Thyroid gland (tissue), 4 donors: ENCODE measurements around the gene ZSWIM7. TPM values are rescaled to one million over a fixed set of nuclear protein-coding genes. Genes with fewer than 3 reads are reported as not detected.

Experiments
- DNase-seq, 2 donors: peaks; one replicate each; pipeline ENCODE4 v3.0.0-alpha.2; 2019
- H3K27ac ChIP-seq, 3 donors: fragments of 200-600 bp; sonication (generic); 1 replicate in 2 of 3; 2 replicates in 1 of 3; pipeline ENCODE4 v1.5.1; 2016 to 2019; ENCODE audit warnings: mild to moderate bottlenecking in 1 of 3, moderate library complexity in 1 of 3
- H3K27me3 ChIP-seq: fragments of 200-600 bp; sonication (generic); one replicate; pipeline ENCODE4 v1.5.1; 2019
- H3K36me3 ChIP-seq, 2 donors: fragments of 200-600 bp; sonication (generic); one replicate each; pipeline ENCODE4 v1.5.1; 2016 to 2019
- H3K4me1 ChIP-seq, 2 donors: fragments of 200-600 bp; sonication (generic); one replicate each; pipeline ENCODE4 v1.5.1; 2017 to 2019
- H3K4me3 ChIP-seq, 3 donors: fragments of 200-600 bp; sonication (generic); replicated peaks in 1 of 3; 1 replicate in 2 of 3; 2 replicates in 1 of 3; pipeline ENCODE4 v1.5.1; 2016; ENCODE audit warnings: mild to moderate bottlenecking in 1 of 3
- H3K9me3 ChIP-seq: fragments of 200-600 bp; sonication (generic); one replicate; pipeline ENCODE4 v1.5.1; 2017
- POLR2A ChIP-seq, 2 donors: fragments of 450-650 bp; IDR thresholded peaks; one replicate each; pipeline ENCODE4 v1.6.1; 2017; ENCODE audit warnings: antibody characterized with exemption in 2 of 2, mild to moderate bottlenecking in 2 of 2, moderate library complexity in 1 of 2
- WGBS, 2 donors: methylation state at CpG; one replicate each; pipeline ENCODE4 v1.1.5; 2017; 5-methylcytosine and 5-hydroxymethylcytosine counted together
- intact Hi-C: fragments of 100-400 bp; cut with DNase I; formaldehyde crosslinking; loops from one replicate; pipeline ENCODE4 v1.15.1; 2023
- total RNA-seq, 4 donors: library from RNA; depleted of rRNA; stranded (reverse); fragments of >200 nt; gene quantifications; one replicate each; pipeline ENCODE4 v1.2.3, GENCODE V29; 2016
- TF ChIP-seq, protein P1 (sequence below), 6 experiments: fragments of 200-600 bp in 3 of 6; fragments of 450-650 bp in 3 of 6; sonication (generic) in 3 of 6; IDR thresholded peaks; one replicate each; pipeline ENCODE4 v1.5.1; 2016 to 2019; ENCODE audit warnings: antibody characterized with exemption in 6 of 6, mild to moderate bottlenecking in 2 of 6, inconsistent platforms in 1 of 6, moderate library complexity in 1 of 6

ZSWIM7 gene
- total RNA-seq, 4 donors from 2014 or later: 10.5 to 22.3 (median 13.5) TPM

DNA sequence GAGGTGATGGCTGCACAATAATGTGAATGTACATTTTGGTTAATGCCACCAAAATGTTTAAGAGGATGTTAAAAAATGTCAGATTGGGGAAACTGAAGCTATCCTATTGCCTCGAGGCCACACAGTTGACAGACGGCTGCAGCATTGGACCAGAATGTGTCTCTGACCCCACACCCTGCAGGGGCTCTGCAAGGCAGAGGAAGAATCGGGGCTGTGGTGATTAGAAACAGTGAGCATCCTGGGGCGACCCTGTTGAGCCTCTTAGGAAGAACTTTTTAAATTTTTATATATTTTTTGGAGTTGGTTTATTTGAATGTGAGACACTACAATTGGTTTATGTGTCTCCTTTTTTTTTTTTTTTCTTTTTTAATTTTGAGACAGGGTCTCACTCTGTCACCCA, 69.6 kb downstream of the ZSWIM7 start:
- WGBS, 2 donors: 71 to 75% methylated on average over 4 of the region's 4 CpGs
- no peak for DNase-seq
- Histone ChIP-seq H3K27me3 (no peaks in the 10 kb centered on the region), H3K36me3 (no peaks in the 10 kb centered on the region), H3K4me1 (no peaks in the 10 kb centered on the region), H3K9me3 (no peaks in the 10 kb centered on the region), H3K4me3 (no peak overlapping the region), H3K27ac (no peak overlapping the region)
- intact Hi-C loops: no loop called here
- TF ChIP-seq, protein P1, sequence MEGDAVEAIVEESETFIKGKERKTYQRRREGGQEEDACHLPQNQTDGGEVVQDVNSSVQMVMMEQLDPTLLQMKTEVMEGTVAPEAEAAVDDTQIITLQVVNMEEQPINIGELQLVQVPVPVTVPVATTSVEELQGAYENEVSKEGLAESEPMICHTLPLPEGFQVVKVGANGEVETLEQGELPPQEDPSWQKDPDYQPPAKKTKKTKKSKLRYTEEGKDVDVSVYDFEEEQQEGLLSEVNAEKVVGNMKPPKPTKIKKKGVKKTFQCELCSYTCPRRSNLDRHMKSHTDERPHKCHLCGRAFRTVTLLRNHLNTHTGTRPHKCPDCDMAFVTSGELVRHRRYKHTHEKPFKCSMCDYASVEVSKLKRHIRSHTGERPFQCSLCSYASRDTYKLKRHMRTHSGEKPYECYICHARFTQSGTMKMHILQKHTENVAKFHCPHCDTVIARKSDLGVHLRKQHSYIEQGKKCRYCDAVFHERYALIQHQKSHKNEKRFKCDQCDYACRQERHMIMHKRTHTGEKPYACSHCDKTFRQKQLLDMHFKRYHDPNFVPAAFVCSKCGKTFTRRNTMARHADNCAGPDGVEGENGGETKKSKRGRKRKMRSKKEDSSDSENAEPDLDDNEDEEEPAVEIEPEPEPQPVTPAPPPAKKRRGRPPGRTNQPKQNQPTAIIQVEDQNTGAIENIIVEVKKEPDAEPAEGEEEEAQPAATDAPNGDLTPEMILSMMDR (IDR thresholded peaks at IDR 0.05): no peak
- TF ChIP-seq POLR2A (IDR thresholded peaks at IDR 0.05): no peak

DNA sequence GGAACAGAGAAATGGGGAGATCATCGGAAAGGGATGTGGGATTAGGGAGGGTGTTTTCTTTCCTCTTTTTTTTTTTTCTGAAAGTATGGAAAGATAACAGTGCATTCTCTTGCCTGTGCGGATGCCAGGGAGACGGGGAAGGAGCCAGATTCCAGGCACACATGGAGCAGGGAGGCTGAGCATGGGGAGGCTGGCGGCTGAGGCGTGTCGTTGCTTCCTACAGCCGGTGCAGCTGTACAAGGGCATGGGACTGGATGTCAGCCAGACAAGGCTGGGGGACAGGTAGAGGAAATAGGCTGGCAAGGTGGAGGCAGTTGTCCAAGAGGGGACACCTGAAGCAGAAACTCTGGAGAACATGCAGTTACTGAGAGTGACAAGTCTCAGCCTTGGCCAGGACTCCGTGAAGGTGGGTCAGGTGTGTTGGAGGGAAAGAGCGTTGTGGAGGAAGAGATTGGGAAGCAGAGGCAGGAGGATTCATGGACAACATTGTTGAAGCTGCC, 71.2 kb downstream of the ZSWIM7 start:
- 55 to 64% methylated on average over 9 of the region's 9 CpGs for WGBS, 2 donors
- Histone ChIP-seq H3K27ac (no peak overlapping the region), H3K4me3 (no peak overlapping the region), H3K4me1 (no peaks in the 10 kb centered on the region), H3K9me3 (no peaks in the 10 kb centered on the region), H3K27me3 (no peaks in the 10 kb centered on the region), H3K36me3 (no peaks in the 10 kb centered on the region)
- no peak for TF ChIP-seq POLR2A (IDR thresholded peaks at IDR 0.05)
- TF ChIP-seq, protein P1 (IDR thresholded peaks at IDR 0.05): no peak
- intact Hi-C loops: no loop called here
- DNase-seq: no peak

Other genes with a start within 250 kb of the ZSWIM7 start
- not detected for gene ADORA2B, start 54.6 kb downstream of the ZSWIM7 start, total RNA-seq
- 100 to 1,000 TPM; 103 to 160 (median 134) TPM for gene TTC19, start 120 bp upstream of the ZSWIM7 start, total RNA-seq
- 100 to 1,000 TPM; 141 to 206 (median 204) TPM for gene NCOR1, start 215.8 kb upstream of the ZSWIM7 start, total RNA-seq
- 10 to 100 TPM; 48.8 to 96.0 (median 60.9) TPM for gene PIGL, start 217.5 kb upstream of the ZSWIM7 start, total RNA-seq